GM21576 (cell line): ENCODE measurements around the gene PHLPP1.

Source experiments
- ATAC-seq: cut with Tn5 transposase; IDR thresholded peaks from one replicate; pipeline ENCODE4 v1.9.1; 2021; ENCODE audit warnings: mild to moderate bottlenecking, moderate library complexity; ENCODE audit not compliant: unreplicated experiment

The PHLPP1 gene

DNA sequence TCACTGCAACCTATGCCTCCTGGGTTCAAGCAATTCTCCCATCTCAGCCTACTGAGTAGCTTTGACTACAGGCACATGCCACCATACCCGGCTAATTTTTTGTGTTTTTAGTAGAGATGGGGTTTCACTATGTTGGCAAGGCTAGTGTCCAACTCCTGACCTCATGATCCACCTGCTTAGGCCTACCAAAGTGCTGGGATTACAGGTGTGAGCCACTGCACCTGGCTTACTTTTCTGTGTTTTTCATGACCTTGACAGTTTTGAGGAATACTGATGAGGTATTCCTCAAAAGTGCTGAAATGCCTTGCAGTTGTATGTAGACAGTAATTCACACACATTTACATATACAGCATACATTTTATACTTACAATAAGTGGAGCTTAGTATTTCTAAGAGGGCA is 126.1 kb downstream of the PHLPP1 start:
- ATAC-seq, result no peak

DNA sequence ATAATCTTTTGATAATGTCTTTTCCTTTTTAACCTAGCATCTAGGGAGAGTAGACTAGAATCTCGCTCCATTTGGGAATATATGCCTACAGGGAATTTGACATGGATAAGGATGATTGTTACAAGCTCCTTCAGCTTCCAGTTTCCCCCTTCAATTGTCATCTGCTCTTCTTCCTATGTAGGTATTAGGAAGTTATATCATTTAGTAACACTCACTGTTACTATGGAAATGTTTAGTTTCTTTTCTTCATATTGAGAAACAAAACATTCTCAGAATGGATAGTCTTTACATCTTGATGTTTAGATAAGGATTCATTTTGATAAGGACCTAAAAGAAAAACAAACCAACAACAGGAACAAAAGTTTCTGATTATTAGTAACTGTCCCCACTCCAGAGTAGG is 127.6 kb downstream of the PHLPP1 start:
- no peak for ATAC-seq

DNA sequence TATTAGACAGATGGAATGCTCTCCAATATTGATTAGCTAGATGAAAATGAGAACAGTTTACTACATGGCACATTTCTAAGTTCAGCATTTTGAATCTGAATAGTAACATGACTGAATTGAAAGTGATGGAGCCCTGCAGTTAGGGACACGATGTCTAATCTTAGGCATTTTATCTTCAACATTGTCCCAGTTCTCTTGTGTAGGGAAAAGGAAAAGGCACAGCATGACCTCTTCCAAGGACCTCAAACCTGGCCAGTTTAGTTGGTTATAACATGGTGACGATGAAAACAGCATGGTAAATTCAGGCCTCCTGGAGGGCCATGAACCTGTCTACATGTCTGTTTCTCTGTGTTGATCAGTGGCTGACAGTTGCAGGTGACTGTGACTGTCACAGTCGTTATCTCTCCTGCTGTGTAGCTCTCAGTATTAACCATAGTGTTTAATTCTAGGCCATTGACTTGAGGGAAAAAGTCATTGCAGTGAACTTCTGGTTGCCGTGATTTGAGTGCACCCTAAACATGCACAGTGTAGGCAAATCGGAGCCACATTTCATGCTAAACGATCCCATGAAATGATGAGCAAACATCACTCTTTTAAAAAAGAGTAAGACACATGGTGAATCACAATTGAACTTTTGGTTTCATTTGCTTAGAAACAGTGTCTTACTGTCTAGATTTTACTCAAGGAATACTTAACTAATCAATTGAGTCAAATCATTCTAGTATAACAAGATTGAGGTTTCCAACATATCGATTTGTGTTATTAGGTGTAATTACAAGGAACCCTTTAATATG is 129.7 kb downstream of the PHLPP1 start:
- ATAC-seq, result peak; percentile 77

DNA sequence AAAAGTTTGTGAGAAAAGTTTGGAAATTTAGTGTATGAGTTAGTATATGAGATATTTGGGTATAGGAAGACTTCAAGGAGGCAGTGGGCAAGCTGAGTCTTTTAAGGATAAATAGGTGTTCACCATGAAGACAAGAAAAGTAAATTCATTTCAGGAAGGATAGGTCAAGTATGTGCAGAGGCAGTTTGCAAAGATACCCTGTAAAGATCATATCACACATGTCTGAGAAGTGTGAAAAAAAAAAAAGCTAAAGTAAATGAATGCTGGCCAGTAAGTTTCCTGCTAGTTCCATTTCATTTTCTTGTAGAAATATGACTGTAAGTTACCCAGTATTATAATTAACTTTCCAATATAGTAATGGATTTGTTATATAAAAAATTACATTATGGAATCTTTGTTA is 131.0 kb downstream of the PHLPP1 start:
- no peak for ATAC-seq

DNA sequence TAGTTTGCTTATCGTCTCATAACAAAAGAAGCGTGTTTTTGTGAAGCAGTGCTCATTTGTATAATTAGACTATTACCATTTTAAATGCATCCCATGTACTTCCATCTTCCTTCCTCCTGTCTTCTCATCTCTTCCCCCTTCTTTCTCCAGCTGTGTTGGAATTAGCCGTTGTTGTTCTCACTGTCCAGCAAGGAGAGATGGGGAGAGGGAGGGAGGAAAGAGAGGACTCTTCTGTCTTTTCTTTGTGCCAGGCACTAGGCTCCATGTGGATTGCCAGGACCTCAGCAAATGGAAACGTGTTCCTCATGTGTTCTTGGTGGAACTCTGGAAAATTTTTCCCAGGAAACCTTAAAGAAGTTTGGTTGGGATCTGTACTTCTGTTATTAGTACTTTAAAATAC is 131.7 kb downstream of the PHLPP1 start:
- no peak for ATAC-seq

DNA sequence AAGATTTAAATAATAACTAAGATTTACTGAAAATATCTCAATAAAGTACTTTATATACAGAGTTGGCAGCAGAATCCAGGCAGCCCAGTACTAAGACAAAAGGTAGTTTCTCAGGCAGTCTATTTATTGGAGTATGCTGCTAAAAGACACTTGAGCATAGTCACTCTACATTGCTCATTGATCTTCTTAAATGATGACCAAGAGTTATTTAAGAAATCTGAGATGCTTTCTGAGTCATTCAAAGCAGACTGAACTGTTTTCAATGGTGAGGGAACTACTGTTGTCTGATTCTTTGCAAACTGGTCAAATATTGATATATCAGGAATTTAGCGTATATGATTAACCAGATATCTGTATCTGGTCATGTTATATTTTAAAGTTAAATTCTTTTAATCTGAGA is 133.6 kb downstream of the PHLPP1 start:
- ATAC-seq, result no peak

DNA sequence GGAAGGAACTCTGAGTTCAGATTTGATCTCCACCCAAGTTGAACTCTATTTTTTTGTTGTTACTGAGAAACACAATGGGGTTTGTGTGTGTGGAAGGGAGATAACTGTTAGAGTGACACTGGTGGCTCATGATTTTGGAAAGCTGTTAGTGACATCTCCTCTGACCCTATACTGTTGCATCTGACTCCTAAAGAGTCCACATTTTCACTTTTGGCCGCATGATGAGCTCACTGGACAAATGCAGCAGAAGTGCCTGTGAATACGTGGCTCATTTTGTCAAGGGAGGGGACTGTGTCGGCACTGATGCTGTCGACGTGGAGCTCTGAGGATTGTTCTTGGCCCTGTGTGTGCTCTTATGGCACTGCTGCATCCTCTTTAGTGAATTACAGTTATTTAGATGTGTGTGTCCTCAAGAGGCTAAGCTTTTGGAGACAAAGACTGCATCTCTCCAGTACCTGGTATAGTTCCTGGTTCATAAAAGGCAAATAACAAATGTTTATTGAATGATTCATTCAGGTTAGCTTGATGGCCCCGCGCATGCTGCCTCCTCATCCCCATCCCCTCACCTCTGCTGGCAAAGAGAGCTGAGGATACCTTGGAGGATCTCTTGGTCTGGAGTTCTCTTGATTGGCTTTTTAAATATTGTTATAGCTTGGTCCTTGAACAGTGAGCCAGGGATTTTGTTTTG is 135.4 kb downstream of the PHLPP1 start:
- no peak for ATAC-seq

DNA sequence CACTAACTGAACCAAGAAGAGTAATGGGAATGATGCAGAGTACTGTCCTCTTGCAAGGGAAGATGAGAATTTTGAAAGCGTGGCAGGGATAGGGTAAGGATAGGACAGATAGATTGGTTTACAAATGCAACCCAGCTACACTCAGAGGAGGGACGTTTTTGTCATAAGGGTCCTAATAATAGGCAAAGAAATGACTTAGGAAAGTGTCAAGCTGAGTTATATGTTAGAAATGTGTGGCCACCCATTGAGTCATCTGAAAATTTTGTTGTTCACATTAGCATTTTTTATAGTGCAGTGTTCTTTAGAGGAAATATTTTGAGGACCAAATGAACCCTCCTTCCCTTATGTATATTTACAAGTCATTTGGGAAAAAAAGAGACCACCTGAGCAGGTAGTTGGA is 137.5 kb downstream of the PHLPP1 start:
- ATAC-seq, result no peak

DNA sequence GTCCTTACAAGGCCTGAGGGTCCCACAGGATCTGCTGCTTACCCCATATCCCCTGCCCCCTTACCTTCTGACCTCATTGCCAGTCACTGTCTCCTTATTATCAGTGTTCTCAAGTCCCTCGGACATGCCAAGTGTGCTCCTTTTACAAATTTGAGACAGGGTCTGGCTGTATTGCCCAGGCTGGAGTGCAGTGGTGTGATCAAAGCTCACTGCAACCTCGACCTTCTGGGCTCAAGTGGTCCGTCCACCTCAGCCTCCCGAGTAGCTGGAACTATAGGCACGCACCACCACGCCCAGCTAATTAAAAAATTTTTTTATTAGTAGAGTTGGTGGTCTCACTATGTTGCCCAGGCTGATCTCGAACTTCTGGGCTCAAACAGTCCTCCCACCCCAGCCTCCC is 141.0 kb downstream of the PHLPP1 start:
- ATAC-seq, result no peak

DNA sequence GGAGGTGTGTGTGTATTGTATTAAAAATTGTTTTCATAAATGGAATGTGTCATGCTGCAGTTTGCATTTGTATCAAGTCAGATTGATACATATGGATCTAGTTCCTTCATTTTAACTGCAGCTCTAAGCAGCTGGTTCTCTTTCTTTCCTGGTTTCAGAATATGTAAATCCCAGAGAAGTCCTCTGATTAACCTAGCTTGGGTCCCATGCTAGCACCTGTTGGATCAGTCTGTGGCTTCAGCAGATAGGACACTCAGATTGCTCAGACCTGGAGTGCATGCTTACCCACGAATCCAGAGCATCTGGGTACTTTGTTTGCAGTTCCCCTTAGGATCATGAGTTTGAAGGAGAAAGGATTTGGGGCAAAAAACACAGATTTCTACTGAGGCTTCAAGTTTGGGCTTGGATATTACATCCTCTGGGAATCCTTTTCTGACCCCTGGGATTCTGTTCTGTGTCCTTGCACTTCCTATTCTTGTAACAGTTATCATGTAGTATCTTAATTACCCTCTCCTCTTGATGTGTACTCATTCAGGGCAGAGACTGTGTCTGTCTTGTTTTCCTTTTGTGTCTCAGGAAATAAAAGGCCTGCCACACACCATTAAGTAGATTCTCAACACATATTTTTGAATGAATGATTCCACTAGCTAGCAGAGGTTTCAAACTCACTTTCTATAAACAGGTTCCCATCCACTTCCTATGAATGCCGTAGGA is 142.1 kb downstream of the PHLPP1 start:
- ATAC-seq, result no peak

DNA sequence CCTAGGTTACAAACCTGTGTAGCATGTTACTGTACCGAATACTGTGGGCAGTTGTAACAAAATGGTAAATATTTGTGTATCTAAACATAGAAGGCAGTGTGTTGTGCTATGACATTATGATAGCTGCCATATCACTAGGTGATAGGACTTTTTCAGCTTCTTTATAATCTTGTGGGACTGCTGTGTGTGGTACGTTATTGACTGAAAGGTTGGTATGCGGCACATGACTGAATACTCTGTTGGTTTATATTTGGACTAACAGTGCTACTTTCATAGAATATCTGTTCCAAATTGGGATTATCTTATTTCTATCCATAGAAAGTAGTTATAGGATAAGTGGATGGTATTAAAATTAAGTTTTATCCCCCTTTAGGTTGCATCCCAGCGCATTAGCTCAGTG is 144.7 kb downstream of the PHLPP1 start:
- no peak for ATAC-seq

DNA sequence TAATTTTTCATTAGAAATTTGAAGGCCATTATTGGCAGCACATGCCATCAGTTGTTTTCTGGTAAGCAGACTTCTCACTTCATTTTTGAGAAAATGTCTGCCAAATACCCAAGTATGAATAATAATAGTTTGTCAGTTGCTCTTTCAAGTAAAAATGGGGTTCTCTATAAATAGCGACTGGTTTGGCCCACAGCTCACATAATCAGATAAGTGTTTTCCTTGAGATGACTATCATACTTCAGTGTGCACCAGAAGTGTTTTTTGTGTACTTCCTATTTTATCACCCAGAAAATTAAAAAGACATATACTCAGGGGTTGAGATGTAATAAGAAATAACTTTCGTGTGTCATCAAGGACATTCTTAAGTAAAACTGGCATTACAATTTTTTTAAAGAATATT is 147.1 kb downstream of the PHLPP1 start:
- ATAC-seq, result no peak

DNA sequence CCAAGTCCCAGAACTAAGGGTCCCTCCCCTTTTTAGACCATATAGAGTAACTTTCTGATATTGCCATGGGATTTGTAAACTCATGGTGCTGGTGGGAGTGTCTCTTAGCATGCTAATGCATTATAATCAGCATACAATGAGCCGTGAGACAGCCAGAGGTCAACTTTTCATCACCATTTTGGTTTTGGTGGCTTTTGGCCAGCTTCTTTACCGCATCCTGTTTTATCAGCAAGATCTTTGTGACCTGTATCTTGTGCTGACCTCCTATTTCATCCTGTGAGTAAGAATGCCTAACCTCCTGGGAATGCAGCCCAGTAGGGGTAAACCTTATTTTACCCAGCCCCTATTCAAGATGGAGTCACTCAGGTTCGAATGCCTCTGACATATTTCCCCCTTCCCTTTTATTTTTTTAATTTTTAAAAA is 148.2 kb downstream of the PHLPP1 start:
- no peak for ATAC-seq

DNA sequence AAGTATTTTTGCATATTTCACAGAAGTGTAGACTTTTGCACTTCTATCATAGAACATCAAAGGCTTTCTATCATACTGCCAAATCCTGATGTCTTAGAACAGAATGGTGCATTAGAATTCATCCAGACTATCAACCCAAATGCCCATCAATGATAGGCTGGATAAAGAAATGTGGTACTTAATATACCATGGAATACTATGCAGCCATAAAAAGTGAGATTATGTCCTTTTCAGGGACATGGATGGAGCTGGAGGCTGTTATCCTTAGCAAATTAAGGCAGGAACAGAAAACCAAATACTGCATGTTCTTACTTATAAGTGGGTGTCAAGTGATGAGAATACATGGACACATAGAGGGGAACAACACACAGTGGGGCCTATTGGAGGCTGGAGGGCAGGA is 150.2 kb downstream of the PHLPP1 start:
- ATAC-seq, result no peak

DNA sequence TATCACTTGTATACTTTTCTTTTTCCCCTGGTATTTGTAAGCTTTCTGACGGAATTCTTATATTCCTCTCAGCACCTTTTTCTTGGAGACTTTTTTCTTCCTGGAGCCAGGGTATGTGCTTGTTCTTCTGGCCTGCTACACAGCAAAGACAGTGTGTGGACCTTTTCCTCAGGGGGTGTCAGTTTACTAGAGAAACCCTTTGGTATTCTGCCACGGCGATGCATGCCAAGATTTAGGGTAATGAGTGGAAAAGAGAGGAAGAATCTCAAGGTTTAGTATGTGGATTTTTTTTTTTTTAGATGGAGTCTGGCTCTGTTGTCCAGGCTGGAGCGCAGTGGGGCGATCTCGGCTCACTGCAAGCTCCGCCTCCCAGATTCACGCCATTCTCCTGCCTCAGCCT is 152.2 kb downstream of the PHLPP1 start:
- no peak for ATAC-seq

DNA sequence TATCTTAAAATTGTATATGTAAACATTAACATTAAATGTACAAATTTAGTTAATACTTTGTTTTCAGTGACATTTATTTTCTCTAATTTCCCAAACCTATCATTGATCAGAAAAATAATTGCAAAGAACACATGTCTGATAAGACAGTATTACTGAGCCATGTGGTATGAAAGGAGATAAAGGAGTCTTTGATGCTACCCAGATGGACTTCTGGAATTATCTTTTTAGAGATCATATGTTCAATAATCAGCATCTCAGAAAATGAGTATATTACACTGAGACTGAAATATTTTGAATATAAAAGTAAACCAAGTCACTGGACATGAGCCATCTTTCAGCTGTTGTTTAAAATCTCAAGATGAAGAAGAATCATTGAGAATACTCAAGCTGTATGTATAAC is 153.3 kb downstream of the PHLPP1 start:
- no peak for ATAC-seq

DNA sequence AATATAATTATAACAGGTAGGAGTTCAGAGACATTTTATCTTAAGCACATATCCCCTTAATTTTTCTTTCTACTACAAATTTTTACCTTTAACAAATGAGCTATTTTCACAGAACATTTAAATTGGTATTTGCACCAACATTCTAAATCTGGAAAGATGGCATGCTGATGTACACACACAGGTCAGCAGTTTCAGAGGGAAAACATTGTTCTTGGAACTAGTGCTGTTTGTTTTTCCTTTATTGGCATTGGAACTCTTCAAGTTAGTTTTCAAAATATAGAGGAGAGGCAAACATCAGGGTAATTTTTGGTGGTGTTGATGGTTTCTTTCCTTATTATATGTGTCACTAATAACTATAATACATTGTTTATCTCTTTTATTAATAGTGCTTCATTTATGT is 155.3 kb downstream of the PHLPP1 start:
- ATAC-seq, result no peak

DNA sequence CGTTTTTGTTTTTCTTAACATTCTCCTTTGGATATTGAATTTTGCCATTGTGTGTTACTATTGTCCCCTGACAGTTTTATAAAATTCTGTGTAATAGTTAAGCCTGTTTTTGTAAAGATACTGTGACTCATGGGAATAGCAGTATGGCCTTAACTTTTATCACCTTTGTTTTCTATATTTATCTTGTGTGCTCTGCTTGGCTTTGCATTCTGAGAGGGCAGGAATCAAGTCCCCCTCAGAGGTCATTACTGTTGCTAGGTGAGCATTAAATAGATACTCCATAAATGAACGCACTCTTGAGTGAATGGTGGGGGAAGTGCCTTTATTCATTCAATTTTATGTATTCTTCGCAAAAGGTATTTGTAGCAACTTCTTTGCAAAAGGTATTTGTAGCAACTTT is 160.0 kb downstream of the PHLPP1 start:
- no peak for ATAC-seq

DNA sequence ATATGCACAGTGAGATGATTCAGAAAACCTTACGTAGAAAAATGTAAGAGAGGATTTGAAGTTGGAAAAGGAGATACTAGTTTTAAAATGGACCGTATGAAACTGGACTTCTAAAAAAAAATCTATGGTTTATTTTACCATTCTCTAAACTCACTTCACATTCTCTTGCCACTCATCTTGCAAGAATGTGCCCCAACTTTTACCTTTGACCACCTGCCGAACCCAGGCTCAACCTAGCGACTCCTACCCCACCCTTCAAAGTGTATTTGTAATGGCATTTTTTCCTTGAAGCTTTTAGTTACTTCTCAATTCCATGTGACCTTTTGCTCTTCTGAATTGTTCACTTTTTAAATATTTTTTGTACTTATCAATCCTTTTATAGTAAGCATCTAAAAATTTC is 160.8 kb downstream of the PHLPP1 start:
- no peak for ATAC-seq

DNA sequence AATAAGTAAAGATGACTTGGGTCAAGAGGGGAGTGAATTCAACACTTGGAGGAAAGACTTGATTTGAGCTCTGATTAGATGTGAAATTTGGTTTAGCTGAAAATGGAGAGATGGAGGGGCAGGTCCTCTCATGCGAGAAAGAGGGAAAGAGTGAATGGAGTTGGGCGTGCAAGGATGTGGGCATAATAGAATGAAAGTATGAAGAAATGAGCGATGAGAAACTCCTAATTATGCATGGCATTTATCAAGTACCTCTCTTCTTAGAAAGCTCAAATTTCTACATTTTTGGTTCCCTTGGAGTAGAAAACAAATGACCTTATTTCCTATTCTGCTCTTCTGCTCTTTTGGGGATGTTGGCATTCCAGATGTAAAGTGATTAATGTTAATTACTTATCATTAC is 161.5 kb downstream of the PHLPP1 start:
- ATAC-seq, result no peak

DNA sequence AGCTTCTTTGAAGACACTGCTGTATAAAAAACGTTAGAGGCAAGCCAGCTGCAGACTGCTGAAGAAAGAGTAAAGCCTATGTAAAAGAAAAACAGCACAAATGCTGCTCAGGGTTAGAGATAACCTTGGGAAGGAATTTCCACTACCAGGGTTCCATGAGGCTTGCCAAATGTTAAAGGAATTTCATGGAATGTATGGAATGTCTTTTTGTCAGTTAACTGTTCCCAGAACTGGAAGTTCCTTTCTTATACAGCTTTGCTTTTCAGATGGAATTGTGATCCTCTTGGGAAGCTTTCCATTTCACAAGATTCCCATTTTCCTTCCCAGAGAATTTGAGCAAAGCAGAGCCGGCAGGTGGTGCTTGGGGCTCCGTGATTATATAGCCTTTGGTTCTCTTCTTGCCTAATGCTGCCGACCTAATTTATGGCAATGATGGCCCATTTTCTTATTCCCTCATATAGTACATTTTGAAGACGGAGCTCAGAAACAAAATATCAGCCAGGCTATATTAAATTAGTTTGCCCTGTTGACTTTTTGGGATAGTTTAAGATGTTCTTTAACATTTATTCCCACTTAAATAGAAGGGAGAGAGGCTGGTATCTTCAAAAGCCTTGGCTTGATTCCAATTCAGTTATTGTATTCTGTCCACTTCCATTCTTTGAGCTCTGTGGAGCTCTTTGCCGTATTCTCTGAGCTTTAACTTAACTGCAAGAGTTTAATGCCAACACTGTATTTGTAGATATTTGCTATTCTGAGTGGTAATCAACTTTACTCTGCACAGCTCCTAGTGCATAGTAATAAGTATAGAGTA is 162.3 kb downstream of the PHLPP1 start:
- no peak for ATAC-seq
